ENCODE results near the gene CCN5.
A peak's percentile ranks its signal among the peaks of the same experiment; 100 is the strongest.

Gene CCN5

GRCh38 chr20:44717986-44718385 lies 2.8 kb downstream of the CCN5 start:
- DNase-seq, result no peak

- no peak for DNase-seq
These were observed 4.7 kb downstream of the CCN5 start for GRCh38 chr20:44719841-44720240.

- DNase-seq, result no peak
These were observed 5.4 kb downstream of the CCN5 start for GRCh38 chr20:44720621-44720996.

DNA sequence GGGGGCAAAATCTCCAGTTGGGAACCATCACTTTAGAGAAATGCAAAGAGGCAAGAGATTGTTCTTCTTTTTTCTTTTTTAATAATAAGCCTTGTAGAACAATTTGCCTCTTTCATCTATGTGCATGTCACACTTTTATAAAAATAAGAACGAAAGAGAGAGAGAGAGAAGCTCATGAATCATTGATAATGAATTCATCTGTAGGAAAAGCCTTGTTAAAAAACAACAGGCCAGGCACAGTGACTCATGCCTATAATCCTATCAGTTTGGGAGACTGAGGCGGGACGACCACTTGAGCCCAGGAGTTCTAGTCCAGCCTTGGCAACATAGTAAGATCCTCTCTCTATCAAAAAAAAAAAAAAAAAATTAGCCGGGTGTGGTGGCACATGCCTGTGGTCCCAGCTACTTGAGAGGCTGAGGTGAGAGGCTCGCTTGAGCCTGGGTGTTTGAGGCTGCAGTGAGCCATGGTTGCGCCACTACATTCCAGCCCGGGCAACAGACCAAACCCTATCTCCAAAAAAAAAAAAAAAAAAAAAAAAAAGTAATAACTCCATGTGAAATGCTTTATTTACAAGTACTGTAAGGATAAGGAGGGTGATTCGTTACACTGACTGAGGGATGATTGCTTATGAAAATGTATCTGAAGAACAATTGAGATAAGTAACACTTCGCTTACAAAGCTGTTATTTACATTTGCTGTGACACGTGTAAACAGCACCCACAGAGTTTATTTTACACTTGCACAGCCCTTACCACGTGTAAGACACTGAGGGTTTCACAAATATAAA lies 6.0 kb downstream of the CCN5 start:
- no peak for DNase-seq

DNA sequence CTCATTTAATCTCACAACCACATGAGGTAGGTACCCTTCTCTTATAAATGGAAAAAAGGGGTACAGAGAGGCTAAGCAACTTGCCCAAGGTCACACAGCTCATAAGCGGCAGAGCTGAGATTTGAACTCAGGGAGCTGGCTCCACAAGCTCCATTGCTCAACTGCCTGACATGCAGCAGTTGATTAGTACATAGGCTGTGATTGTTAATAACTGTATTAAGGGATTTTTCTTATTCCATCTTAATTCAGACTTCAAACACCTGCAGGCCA lies 6.6 kb downstream of the CCN5 start:
- no peak for DNase-seq

GRCh38 chr20:44722990-44723389 lies 7.8 kb downstream of the CCN5 start:
- no peak for DNase-seq

DNA sequence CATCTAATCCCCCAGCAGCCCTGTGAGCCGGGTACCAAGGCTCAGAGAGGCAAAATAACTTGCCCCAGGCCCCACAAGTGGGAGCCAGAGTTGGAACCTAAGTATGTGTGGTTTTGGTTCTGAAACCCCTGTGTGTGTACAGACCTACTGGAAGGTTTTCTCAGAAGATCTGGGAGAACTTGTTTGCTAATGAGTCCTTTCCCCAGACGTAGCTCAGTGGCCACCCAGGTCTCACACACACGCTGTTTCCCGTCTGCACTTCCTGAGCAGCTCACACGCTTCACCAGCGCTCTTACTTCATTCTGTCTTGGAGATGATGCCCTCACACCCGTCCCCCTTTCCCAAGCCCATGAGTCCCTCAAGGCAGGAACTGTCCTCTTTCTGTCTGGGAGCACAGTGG lies 8.2 kb downstream of the CCN5 start:
- DNase-seq, result no peak

DNA sequence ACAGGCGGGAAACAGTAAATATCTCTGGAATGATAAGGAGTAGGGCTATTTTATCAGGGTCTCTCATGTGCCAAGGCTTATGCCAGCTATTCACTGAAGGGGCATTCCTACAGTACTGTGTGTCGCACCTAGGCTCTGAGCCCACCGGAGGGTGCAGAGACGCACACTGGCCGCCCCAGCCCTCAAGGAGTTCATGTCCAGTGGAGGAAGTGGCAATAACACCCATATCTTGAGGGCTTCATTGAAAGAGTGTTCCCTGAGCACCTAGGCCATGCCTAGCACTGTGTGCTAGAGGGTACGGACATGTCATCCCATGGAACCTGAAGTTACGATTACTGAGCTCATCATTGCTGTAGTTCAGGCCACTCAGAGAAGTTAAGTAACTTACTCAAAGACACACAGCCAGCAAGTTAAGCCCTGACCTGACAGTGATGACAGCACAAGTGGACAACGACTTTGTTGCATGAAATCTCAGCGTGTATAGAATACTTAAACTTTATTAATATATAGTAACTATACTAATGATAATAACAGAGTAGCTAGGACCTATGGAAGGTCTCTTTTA lies 8.7 kb downstream of the CCN5 start:
- DNase-seq, result no peak

DNA sequence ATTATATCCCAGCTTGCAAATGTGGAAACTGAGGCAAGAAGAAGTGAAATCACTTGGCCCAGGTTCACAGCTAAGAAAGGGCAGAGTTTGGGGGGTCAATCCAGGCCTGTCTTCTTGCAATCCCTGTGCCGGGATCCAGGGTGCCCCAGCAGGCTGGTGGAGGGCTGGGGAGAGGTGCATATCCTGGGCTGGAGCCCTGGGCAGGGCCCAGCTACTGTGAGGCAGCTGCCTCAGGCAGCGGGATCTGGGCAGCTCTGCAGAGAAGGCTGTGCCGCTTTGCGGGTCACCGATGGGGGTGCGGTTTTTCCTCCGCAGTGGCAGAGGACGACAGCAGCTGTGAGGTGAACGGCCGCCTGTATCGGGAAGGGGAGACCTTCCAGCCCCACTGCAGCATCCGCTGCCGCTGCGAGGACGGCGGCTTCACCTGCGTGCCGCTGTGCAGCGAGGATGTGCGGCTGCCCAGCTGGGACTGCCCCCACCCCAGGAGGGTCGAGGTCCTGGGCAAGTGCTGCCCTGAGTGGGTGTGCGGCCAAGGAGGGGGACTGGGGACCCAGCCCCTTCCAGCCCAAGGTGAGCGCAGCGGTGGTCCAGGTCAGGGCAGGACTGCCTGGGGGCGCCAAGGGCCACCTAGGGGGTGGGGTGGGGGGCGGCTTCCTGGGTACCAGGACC lies 9.4 kb downstream of the CCN5 start:
- no peak for DNase-seq

DNA sequence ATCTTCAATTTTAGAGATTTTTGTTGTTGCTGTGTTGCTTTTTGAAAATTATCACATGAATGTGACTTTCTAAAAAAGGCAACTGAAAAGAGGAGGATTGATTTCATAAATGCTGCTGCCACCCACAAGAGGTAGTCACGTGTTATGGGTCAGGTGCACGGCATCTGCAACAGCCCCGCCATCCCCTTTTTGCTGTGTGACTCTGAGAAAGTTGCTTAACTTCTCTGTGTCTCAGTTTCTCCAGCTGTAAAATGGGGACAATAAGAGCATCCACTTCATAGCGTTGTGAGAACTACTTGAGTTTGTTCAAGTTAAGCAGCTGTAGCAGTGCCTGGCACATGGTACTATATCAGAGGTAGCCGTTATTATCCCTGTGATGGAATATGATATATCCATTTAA lies 10.7 kb downstream of the CCN5 start:
- DNase-seq, result no peak

DNA sequence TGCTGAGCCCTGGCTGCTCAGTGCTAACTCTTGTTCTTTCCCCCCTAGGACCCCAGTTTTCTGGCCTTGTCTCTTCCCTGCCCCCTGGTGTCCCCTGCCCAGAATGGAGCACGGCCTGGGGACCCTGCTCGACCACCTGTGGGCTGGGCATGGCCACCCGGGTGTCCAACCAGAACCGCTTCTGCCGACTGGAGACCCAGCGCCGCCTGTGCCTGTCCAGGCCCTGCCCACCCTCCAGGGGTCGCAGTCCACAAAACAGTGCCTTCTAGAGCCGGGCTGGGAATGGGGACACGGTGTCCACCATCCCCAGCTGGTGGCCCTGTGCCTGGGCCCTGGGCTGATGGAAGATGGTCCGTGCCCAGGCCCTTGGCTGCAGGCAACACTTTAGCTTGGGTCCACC lies 11.9 kb downstream of the CCN5 start:
- no peak for DNase-seq

DNA sequence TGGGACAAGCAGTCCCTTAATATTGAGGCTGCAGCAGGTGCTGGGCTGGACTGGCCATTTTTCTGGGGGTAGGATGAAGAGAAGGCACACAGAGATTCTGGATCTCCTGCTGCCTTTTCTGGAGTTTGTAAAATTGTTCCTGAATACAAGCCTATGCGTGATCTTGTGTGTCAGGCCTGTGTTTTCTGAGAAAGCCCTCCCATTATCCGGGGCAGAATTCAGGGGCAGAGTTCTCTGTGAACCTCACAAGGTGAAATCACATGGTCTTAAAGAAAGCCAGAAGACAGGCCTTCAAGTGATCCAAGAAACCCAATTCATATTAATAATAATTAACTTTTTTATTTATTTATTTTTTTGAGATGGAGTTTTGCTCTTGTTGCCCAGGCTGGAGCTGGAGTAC lies 12.5 kb downstream of the CCN5 start:
- no peak for DNase-seq

DNA sequence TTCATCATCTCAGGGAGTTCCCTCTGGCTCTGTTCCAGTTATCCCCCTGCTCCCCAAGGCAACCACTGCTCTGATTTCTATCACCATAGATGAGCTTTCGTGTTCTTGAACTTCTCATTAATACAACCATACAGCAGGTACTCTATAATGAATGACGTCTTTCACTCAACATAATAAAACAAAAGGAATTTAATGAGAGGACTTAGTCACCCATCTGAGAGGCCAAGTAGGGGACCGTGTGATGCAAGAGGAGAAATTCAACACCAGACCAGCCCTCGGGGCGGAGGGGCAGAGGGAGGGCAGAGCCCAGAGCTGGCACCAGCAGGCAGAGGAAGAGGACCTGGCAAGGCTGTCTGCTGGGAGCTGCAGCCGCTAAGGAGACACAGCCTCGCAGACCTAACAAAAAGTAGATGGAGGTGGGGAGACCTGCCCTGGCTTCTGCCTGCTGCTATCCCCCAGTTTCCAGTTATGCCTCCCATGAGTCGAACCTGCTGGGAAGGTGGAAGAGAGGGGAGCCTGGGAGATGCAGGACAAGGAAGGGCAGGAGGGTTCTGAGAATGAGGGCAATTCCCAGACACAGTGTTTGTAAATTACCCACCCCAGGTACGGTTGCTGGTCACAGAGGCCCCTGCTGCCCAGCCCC lies 13.8 kb downstream of the CCN5 start:
- no peak for DNase-seq

DNA sequence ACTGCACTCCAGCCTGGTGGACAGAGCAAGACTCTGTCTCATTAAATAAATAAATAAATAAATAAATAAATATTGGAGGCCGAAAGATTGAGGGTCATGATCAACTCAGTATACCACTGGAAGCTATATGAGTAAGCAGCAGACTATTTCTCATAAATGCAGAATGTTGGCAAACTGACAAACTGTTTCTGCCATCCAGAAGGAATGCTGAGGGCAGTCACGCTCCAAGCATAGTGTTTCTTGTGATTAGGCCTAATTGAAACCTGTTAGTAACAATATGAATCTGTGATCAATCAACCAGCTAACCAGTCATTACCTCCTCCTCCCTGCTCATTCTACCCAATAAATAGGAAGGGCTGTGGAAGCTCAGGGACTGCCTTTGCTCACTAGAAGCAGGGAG lies 15.3 kb downstream of the CCN5 start:
- DNase-seq, result no peak

GRCh38 chr20:44731657-44732056 lies 16.5 kb downstream of the CCN5 start:
- no peak for DNase-seq

DNA sequence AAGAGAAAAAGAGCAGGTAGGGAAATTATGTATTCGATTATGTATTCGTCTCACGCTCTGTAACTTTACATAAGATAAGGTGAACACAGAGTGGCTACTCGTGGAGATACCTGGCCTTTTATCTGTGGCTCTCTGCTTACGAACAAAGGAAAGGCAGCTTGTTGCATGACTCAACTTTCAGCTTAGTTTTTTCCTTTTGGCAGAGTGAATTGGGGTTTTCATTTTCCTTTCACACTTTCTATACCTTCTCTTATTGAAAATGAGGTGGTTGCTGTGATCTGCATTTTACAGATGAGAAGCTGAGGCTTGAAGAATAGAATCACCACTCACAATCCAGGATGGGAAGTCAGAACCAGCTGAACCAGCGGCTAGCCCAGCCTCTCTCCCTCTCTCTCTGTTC lies 17.2 kb downstream of the CCN5 start:
- DNase-seq, result no peak

DNA sequence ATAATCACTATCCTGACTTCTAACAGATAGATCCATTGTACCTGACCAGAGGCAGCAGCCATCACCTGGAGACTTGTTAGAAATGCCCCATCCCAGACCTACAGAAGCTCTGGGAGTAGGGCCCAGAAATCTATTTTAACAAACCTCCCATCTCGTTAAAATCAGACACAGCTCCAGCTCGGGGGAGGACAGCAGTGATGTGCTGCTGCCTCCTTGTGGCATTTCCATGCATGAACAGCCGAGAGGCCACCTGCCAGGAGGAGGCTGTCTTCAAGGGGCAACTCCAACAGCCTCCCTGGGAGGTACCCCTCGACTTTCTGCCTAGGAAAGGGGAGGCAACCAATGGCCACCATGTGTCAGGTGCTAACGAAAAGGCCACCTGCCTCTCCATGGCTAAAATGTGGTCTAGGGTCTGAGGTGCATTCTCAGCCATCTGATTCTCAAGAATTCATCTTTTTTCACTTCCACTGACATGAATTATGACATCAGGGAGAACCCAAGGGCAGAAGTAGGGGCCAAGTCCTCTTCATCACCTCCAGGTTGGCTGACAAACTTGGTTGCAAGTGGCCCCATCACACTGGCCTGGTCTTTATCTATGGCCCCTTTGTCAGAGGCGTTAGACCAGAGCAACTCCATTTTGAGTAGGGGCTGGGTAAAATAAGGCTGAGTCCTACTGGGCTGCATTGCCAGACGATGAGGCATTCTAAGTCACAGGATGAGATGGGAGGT lies 18.3 kb downstream of the CCN5 start:
- peak in 4 of 5 donors; percentile 34 to 53 (median 38) for DNase-seq

DNA sequence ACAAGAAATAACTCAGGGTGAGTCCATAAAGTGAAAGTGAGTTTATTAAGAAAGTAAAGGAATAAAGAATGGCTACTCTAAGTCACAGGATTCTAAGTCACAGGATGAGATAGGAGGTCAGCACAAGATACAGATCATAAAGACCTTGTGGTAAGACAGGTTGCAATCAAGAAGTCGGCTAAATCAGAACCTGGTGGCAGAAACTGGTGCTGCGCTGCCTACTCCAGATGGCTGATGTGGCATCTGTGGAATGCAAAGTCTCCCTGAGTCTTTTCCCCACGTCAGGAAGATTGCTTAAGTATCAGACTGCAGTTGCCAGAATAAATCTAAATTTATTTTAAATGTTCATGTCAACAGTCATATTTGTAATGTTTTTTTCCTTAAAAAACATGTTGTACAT lies 19.8 kb downstream of the CCN5 start:
- no peak for DNase-seq

DNA sequence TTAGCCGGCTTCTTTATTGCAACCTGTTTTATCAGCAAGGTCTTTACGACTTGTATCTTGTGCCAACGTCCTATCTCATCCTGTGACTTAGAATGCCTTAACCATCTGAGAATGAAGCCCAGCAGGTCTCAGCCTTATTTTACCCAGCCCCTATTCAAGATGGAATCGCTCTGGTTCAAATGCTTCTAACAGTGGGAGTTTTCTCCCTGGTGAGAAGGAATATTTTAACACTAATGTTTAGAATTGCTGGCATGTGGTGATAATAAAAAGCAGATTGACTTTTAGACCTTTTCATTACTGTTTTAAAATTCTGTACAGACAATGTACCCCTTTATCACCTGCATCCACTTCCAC lies 20.6 kb downstream of the CCN5 start:
- no peak for DNase-seq

GRCh38 chr20:44736170-44737021 lies 21.2 kb downstream of the CCN5 start:
- DNase-seq, result peak in 2 of 5 donors; percentile 2 to 56

DNA sequence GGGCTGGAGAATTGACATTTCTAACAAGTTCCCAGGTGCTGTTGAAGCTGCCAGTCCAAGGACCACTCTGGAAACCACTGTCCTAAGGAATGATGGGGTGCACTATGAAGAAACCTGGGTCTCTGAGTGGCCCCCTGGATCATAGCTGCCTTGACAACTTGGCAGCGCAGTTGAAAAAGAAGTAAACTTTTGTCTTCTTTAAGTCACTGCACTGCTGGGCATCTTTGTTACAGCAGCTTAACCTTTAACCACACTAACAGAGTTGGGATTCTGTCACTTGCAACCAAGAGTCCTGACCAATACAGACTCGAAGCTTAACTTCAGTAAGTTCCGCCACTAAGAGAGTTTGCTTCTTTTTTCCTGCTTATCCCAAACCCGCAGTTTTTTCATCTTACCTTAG lies 21.9 kb downstream of the CCN5 start:
- DNase-seq, result no peak

DNA sequence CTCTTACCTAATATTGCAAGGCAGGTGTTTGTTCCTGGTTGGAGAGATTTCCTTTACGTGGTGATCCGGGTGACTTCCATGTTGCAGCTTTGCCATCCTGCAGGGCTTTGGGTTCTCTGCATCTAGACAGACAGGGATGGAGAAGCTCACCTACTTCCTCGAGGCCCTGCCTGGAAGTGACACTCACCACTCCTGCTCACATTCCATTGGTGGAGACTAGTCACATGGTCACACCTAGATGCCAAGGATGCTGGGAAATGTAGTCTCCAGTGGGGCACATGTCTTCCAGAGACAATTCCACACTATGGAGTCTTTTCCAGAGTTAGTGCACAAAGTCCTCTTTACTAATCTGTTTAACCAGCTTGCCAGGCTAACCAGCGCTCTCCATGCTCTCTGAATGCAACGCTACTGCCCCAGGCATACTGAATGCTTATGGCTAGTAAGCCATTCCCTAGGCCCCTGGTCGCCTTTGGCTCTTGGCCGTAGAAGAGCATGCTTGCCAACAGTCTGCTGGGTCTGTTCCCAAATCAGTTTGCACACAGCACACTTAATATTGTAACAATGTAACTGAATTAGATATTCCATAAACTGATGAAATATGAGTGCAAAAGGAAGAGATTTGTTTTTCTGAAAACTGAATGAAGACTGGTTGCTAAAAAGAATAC lies 23.8 kb downstream of the CCN5 start:
- peak in 3 of 5 donors; percentile 17 to 67 (median 27) for DNase-seq

Measured in T-helper 1 cell (primary cell).